Fibroblast of mammary gland (primary cell): ENCODE data around the gene P4HB.

ENCODE experiments used
- DNase-seq: peaks from one replicate; pipeline ENCODE4 v3.0.0-alpha.2; 2010; ENCODE audit warnings: low read depth
- H3K4me3 ChIP-seq: 2 replicates; pipeline ENCODE4 v1.5.1; 2011; ENCODE audit warnings: low read depth, mild to moderate bottlenecking, low read length, moderate library complexity; ENCODE audit not compliant: control insufficient read depth
- CTCF ChIP-seq: conservative IDR thresholded peaks from 2 replicates; pipeline ENCODE4 v1.5.1; 2011; ENCODE audit warnings: low read depth, low read length, inconsistent platforms; ENCODE audit not compliant: control insufficient read depth, insufficient read depth

The P4HB gene

GRCh38 chr17:81832608-81833159 lies 27.7 kb downstream of the P4HB start:
- peak overlapping the region; percentile 71 for H3K4me3 ChIP-seq
- TF ChIP-seq CTCF, result no peak
- DNase-seq, result peak; percentile 21

GRCh38 chr17:81831957-81832607 lies 28.3 kb downstream of the P4HB start:
- peak; percentile 73 for DNase-seq
- peak overlapping the region; percentile 71 for H3K4me3 ChIP-seq

GRCh38 chr17:81831563-81831956 lies 28.8 kb downstream of the P4HB start:
- TF ChIP-seq CTCF, result no peak
- peak overlapping the region; percentile 71 for H3K4me3 ChIP-seq
- no peak for DNase-seq

More at GRCh38 chr17:81831957-81832607, 28.3 kb downstream of the P4HB start:
- TF ChIP-seq CTCF, result no peak

GRCh38 chr17:81829858-81830257 lies 30.5 kb downstream of the P4HB start:
- no peak overlapping the region for H3K4me3 ChIP-seq
- no peak for TF ChIP-seq CTCF
- DNase-seq, result no peak

- DNase-seq, result no peak
- no peak for TF ChIP-seq CTCF
- H3K4me3 ChIP-seq, result no peak overlapping the region
These were observed 31.7 kb downstream of the P4HB start for GRCh38 chr17:81828656-81829055.

- H3K4me3 ChIP-seq, result no peak overlapping the region
- TF ChIP-seq CTCF, result no peak
- no peak for DNase-seq
These were observed 34.4 kb downstream of the P4HB start for GRCh38 chr17:81825841-81826466.
